HG02840 (cell line): ENCODE results near the gene SMOC1.

Source experiments
- ATAC-seq: cut with Tn5 transposase; IDR thresholded peaks from one replicate; pipeline ENCODE4 v1.9.1; 2021; ENCODE audit warnings: mild to moderate bottlenecking, moderate library complexity, moderate number of reproducible peaks; ENCODE audit not compliant: unreplicated experiment, low FRiP score

SMOC1 gene

GRCh38 chr14:70067810-70068209, 188.6 kb downstream of the SMOC1 start:
- ATAC-seq: no peak

DNA sequence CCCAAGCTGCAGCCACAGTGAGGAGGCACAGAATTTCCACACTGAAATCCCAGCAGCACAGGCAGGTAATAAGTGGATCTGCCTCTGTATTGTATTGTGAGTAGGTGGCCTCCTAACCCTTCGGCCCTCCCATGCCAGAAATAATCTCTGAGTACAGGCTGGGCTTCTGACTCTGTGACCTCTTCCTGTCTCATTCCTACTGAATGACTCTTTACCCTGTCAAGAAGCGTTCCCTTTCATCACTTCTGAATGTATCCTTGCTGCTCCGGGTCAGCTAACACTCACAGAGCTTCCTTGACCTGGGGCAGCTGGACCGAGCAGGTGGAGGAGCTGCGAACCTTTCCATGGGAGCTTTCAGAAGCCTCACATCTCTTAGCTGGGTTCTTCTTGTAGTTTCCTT, 190.0 kb downstream of the SMOC1 start:
- no peak for ATAC-seq

DNA sequence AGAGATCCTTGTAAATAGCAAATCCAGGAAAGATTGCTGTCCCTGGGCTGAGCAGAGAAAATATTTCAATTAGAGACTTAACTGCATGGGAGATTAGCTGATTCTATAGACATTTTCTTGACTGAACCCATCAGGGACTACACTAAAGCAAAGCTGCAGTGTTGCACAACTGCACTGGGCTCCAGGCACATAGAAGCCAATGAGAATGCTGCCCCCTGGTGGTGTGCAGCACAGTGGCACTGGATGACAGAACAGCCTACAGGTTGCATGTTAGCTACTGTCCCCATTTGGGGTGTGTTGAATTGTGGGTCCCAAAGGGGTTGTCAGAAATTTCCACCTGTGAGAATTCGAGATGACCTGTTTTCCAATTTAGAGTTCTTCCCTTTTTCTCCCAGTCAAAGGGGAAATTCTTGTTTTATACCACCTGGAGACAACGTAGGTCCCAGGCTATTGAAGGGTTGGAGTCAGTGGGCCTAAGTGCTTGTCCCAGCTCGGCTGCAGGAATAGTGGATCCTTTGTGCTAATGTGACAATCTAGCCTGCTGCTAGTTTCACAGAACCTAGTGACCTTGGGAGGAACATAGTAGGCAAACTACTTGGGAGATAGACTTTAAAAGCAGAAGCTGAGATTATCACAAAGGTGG, 194.8 kb downstream of the SMOC1 start:
- ATAC-seq: no peak

- ATAC-seq: no peak
Measured at GRCh38 chr14:70077005-70077404, 197.8 kb downstream of the SMOC1 start.

- no peak for ATAC-seq
Measured at GRCh38 chr14:70077720-70078119, 198.5 kb downstream of the SMOC1 start.

GRCh38 chr14:70078329-70078728, 199.1 kb downstream of the SMOC1 start:
- ATAC-seq: no peak

- ATAC-seq: no peak
Measured at GRCh38 chr14:70080076-70080475, 200.9 kb downstream of the SMOC1 start.
